Lower leg skin (tissue), 4 donors: ENCODE data around the gene CTXN2. TPM values are rescaled to one million over a fixed set of nuclear protein-coding genes. Genes with fewer than 3 reads are reported as not detected.

Experiments
- DNase-seq, 2 donors: peaks; one replicate each; pipeline ENCODE4 v3.0.0-alpha.2; 2019; ENCODE audit warnings: low spot score in 2 of 2
- H3K4me3 ChIP-seq: fragments of 200-600 bp; sonication (generic); 2 replicates; pipeline ENCODE4 v1.5.1; 2017; ENCODE audit warnings: mild to moderate bottlenecking, low read depth; ENCODE audit not compliant: poor library complexity, severe bottlenecking
- POLR2A ChIP-seq, 2 donors: fragments of 450-650 bp; IDR thresholded peaks; one replicate each; pipeline ENCODE4 v1.6.1; 2016 to 2017; ENCODE audit warnings: antibody characterized with exemption in 2 of 2, mild to moderate bottlenecking in 1 of 2, moderate library complexity in 1 of 2
- whole genome bisulfite sequencing, 2 donors: methylation state at CpG; one replicate each; pipeline ENCODE4 v1.1.5; 2018; 5-methylcytosine and 5-hydroxymethylcytosine counted together
- intact Hi-C: fragments of 100-400 bp; cut with DNase I; formaldehyde crosslinking; loops from one replicate; pipeline ENCODE4 v1.15.0; 2023; ENCODE audit warnings: low total_unique reads
- total RNA-seq, 4 donors: library from RNA; depleted of rRNA; stranded (reverse); fragments of >200 nt; gene quantifications; one replicate each; pipeline ENCODE4 v1.1.0, GENCODE V29; 2016
- TF ChIP-seq, protein P1 (sequence below), 3 donors: fragments of 450-650 bp; IDR thresholded peaks; one replicate each; pipeline ENCODE4 v1.5.1; 2016; ENCODE audit warnings: antibody characterized with exemption in 3 of 3, mild to moderate bottlenecking in 3 of 3, moderate library complexity in 2 of 3

CTXN2 gene
- total RNA-seq, 4 donors from 2014 or later: not detected

DNA sequence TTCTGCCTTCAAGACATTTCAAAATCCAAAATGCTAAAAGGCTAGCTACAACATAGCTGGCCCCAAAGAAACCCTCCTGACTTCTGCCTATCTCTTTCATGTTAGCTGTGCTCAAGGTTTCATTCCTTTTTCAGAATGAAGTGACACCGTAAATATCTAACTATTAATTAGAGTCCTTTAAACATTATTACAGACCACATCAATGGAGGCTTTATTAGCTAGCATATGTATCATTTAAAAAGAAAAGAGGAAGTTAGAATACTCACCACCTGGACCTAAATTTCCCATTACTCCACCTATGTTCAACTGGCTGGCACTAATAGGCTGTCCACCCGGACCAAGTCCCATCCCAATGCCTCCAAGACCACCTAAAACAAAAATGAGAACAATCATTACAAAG, 37.9 kb upstream of the CTXN2 start:
- DNase-seq: no peak
- 92 to 96% methylated on average over 2 of the region's 2 CpGs for WGBS, 2 donors
- intact Hi-C loops: no loop called here
- no peak for TF ChIP-seq POLR2A (IDR thresholded peaks at IDR 0.05)
- TF ChIP-seq, protein P1, sequence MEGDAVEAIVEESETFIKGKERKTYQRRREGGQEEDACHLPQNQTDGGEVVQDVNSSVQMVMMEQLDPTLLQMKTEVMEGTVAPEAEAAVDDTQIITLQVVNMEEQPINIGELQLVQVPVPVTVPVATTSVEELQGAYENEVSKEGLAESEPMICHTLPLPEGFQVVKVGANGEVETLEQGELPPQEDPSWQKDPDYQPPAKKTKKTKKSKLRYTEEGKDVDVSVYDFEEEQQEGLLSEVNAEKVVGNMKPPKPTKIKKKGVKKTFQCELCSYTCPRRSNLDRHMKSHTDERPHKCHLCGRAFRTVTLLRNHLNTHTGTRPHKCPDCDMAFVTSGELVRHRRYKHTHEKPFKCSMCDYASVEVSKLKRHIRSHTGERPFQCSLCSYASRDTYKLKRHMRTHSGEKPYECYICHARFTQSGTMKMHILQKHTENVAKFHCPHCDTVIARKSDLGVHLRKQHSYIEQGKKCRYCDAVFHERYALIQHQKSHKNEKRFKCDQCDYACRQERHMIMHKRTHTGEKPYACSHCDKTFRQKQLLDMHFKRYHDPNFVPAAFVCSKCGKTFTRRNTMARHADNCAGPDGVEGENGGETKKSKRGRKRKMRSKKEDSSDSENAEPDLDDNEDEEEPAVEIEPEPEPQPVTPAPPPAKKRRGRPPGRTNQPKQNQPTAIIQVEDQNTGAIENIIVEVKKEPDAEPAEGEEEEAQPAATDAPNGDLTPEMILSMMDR (IDR thresholded peaks at IDR 0.05): no peak
- H3K4me3 ChIP-seq: no peak overlapping the region

DNA sequence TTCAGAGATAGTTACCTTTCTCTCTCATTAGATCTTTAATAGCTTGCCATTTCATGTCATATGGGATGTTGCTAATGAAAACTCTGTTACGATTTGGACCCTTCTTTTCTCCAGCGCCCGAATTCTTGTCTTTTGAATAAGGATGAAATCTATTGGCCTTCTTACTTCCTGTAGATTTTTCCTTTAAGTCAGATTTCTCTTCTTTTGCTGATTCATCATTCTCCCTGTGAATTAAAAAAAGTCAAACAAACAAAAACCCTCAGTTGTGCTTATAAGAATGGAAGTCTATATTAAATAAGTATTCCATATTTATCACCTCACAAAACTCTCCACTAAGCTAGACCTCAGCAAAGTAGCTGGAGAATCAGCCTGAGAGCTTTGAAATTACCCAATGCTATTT, 22.8 kb upstream of the CTXN2 start:
- no peak overlapping the region for H3K4me3 ChIP-seq
- no peak for DNase-seq
- WGBS, 2 donors: 62 to 66% methylated on average over 3 of the region's 3 CpGs
- TF ChIP-seq POLR2A (IDR thresholded peaks at IDR 0.05): no peak
- TF ChIP-seq, protein P1 (IDR thresholded peaks at IDR 0.05): no peak
- intact Hi-C loops: no loop called here

DNA sequence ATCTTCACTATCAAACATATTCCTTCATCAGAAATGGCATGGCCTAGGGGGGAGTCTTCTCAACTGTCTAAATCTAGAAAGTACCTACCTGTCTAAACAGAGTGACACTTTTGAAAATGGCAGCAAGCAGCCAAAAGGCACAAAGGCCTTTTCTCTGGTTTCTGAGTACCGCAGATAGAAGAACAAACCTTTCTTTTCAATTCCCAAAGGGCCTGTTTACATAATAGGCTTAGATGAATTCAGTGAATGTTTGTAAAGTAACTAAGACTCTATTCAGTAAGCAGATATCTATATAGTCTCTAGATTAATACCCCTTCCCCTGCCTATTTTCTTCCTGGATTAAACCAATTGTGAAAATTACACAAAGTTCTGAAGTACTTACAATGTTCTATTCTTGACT, 20.5 kb upstream of the CTXN2 start:
- intact Hi-C loops: no loop called here
- 81 to 82% methylated on average over 1 of the region's 1 CpG for WGBS, 2 donors
- TF ChIP-seq, protein P1 (IDR thresholded peaks at IDR 0.05): no peak
- TF ChIP-seq POLR2A (IDR thresholded peaks at IDR 0.05): no peak
- no peak for DNase-seq
- no peak overlapping the region for H3K4me3 ChIP-seq

DNA sequence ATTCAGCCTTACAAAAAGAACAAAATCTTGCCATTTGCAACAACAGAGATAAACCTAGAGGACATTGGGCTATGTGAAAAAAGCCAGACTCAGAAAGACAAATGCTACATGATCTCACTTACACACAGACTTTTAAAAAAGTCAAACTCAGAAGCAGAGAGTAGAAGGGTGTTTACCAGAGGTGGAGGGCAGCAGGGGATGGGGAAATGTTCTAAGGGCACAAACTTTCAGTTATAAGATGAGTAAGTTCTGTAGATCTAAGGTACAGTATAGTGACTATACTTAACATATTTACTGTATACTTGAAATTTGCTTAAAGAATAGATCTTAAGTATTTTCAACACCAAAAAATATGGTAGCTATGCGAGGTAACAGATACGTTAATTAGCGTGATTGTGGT, 16.3 kb upstream of the CTXN2 start:
- no peak for TF ChIP-seq POLR2A (IDR thresholded peaks at IDR 0.05)
- TF ChIP-seq, protein P1 (IDR thresholded peaks at IDR 0.05): no peak
- intact Hi-C loops: no loop called here
- WGBS, 2 donors: 91 to 96% methylated on average over 3 of the region's 3 CpGs
- no peak for DNase-seq
- H3K4me3 ChIP-seq: no peak overlapping the region

DNA sequence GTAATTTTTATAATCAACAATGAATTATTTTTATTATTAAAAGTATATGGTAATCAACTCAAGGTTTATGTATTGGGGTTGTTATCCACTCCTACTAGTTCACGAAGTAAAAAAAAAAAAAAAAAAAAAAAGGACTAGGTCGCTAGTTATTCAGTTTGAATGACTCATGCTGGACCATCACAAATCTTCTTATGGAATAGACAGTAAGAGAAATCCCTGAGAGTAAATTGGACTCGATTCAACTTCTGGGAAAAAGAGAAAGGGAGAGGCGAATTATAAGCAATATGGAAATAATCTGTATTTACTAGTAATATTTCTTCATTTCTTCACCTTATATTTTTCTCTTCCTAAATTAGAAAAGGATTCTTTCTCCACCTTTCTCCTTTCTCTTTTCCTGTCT, 15.4 kb upstream of the CTXN2 start:
- no peak overlapping the region for H3K4me3 ChIP-seq
- DNase-seq: no peak
- intact Hi-C loops: no loop called here
- WGBS, 2 donors: 66 to 70% methylated on average over 4 of the region's 4 CpGs
- no peak for TF ChIP-seq POLR2A (IDR thresholded peaks at IDR 0.05)
- TF ChIP-seq, protein P1 (IDR thresholded peaks at IDR 0.05): no peak

DNA sequence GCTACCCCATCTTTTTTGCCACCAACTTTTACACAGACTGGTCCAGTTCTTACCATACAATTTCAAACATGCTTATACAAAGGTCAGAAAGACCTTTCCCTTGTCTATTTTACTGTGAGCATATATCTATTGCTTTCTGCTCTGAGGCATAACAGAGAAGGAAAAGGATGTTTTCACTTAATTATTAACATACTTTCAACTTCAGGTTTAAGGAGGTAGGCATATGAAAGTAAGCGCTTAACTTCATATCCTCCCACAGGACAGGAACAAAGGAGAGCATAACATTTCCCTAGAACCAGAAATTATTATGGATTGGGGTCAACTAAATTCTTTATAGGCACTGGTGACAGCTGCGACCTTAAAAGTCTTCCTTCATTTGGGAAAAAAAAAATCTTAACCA, 14.5 kb upstream of the CTXN2 start:
- no peak overlapping the region for H3K4me3 ChIP-seq

More for the DNA sequence above, 14.5 kb upstream of the CTXN2 start:
- intact Hi-C loops: no loop called here
- 71 to 77% methylated on average over 2 of the region's 2 CpGs for WGBS, 2 donors
- TF ChIP-seq, protein P1 (IDR thresholded peaks at IDR 0.05): no peak
- TF ChIP-seq POLR2A (IDR thresholded peaks at IDR 0.05): no peak
- DNase-seq: no peak
